OCI-LY7 (cell line): ENCODE results near the gene FRMPD4. TPM values are rescaled to one million over a fixed set of nuclear protein-coding genes. Genes with fewer than 3 reads are reported as not detected.

Experiments
- BruUV-seq: library from RNA; stranded (reverse); fragments of 400-500 nt; replicated peaks from 2 replicates; lab custom pipeline; 2021; lab: Mats Ljungman, UMichigan
- CTCF ChIA-PET: fragments of 300-600 bp; sonication (Branson Sonifier 250); formaldehyde crosslinking; loops from one replicate; lab custom pipeline; 2022; ENCODE audit warnings: antibody characterized with exemption; ENCODE audit not compliant: unreplicated experiment; lab: Charles Lee
- POLR2A ChIA-PET: fragments of 300-600 bp; sonication (Branson Sonifier 250); formaldehyde crosslinking; loops from one replicate; lab custom pipeline; 2022; ENCODE audit warnings: antibody characterized with exemption; lab: Charles Lee
- DNase-seq: peaks from one replicate; pipeline ENCODE4 v3.0.0-alpha.2; 2015; ENCODE audit warnings: low spot score
- H2AFZ ChIP-seq: fragments of 200-600 bp; sonication (generic), shearing (Covaris generic); 2 replicates; pipeline ENCODE4 v1.6.1; 2014; ENCODE audit warnings: mild to moderate bottlenecking, antibody characterized with exemption, low read length, moderate library complexity
- H3K27ac ChIP-seq: fragments of 200-600 bp; sonication (generic); 2 replicates; pipeline ENCODE4 v1.5.1; 2014; ENCODE audit warnings: mixed run types, low read depth, mild to moderate bottlenecking, moderate library complexity, low read length, inconsistent platforms; ENCODE audit not compliant: poor library complexity, severe bottlenecking
- H3K36me3 ChIP-seq: fragments of 200-600 bp; sonication (generic); 2 replicates; pipeline ENCODE4 v1.6.1; 2014; ENCODE audit warnings: mild to moderate bottlenecking, antibody characterized with exemption, low read length, moderate library complexity, mixed read lengths; ENCODE audit not compliant: insufficient read depth
- H3K4me1 ChIP-seq: fragments of 200-600 bp; sonication (generic); 2 replicates; pipeline ENCODE4 v1.5.1; 2014; ENCODE audit warnings: mild to moderate bottlenecking, low read length; ENCODE audit not compliant: insufficient read depth, poor library complexity, severe bottlenecking
- H3K4me2 ChIP-seq: fragments of 200-600 bp; sonication (generic); 2 replicates; pipeline ENCODE4 v1.6.1; 2014; ENCODE audit warnings: mild to moderate bottlenecking, low read length
- H3K4me3 ChIP-seq: fragments of 200-600 bp; sonication (generic); 2 replicates; pipeline ENCODE4 v1.5.1; 2014; ENCODE audit warnings: mild to moderate bottlenecking, low read depth, low read length; ENCODE audit not compliant: poor library complexity, severe bottlenecking
- H3K79me2 ChIP-seq: fragments of 200-600 bp; sonication (generic); 2 replicates; pipeline ENCODE4 v1.6.1; 2016; ENCODE audit warnings: low read depth, mild to moderate bottlenecking, low read length, moderate library complexity, mixed read lengths; ENCODE audit not compliant: insufficient read depth
- H3K9me2 ChIP-seq: fragments of 200-600 bp; sonication (generic); 2 replicates; pipeline ENCODE4 v1.6.1; 2016; ENCODE audit warnings: mild to moderate bottlenecking, low read length, mixed read lengths; ENCODE audit not compliant: insufficient read depth
- H3K9me3 ChIP-seq: fragments of 200-600 bp; sonication (generic); 2 replicates; pipeline ENCODE4 v1.6.1; 2014; ENCODE audit warnings: mild to moderate bottlenecking, mixed run types, low read length, mixed read lengths
- H4K20me1 ChIP-seq: fragments of 200-600 bp; sonication (generic); 2 replicates; pipeline ENCODE4 v1.6.1; 2014; ENCODE audit warnings: mild to moderate bottlenecking, antibody characterized with exemption, low read length, moderate library complexity, mixed read lengths; ENCODE audit not compliant: insufficient read depth
- CTCF ChIP-seq: fragments of 200-600 bp; sonication (generic); conservative IDR thresholded peaks from 2 replicates; pipeline ENCODE4 v1.5.1; 2014; ENCODE audit warnings: mild to moderate bottlenecking, antibody characterized with exemption, low read length, moderate library complexity, mixed read lengths
- EZH2phosphoT487 ChIP-seq: fragments of 200-600 bp; sonication (generic); IDR thresholded peaks from 2 replicates; pipeline ENCODE4 v1.6.1; 2018; ENCODE audit warnings: low read depth, borderline replicate concordance, mild to moderate bottlenecking, mixed run types, antibody characterized with exemption, low read length, moderate library complexity, mixed read lengths
- intact Hi-C: fragments of 100-400 bp; cut with micrococcal nuclease; formaldehyde crosslinking; loops from one replicate; pipeline ENCODE4 v1.10.0; 2022; ENCODE audit not compliant: unreplicated experiment
- total RNA-seq, 2 experiments: library from RNA; depleted of rRNA in 1 of 2; stranded (reverse); fragments of >200 nt in 1 of 2; shearing (Covaris generic) in 1 of 2; gene quantifications; 2 replicates each; pipeline ENCODE4 v1.2.3, GENCODE V29; 2014 to 2022

FRMPD4 gene
- total RNA-seq, 2 experiments from 2014 or later = not detected

GRCh38 chrX:12223650-12224049, 85.4 kb downstream of the FRMPD4 start:
- Histone ChIP-seq H3K4me1 (no peaks in the 10 kb centered on the region), H3K4me3 (no peak overlapping the region), H3K4me2 (no peak overlapping the region), H3K27ac (no peak overlapping the region), H3K79me2 (no peaks in the 10 kb centered on the region), H2AFZ (no peak overlapping the region), H3K36me3 (no peaks in the 10 kb centered on the region), H4K20me1 (no peaks in the 10 kb centered on the region), H3K9me3 (no peaks in the 10 kb centered on the region), H3K9me2 (no peaks in the 10 kb centered on the region)
- intact Hi-C loops = no loop called here
- ChIA-PET CTCF (no interaction called here), POLR2A (no interaction called here)
- TF ChIP-seq EZH2phosphoT487 (no peak), CTCF (no peak)
- no TSS peak for BruUV-seq
- DNase-seq = no peak

GRCh38 chrX:12225107-12225506, 86.8 kb downstream of the FRMPD4 start:
- no peak overlapping the region for H3K4me3 ChIP-seq
- no peaks in the 10 kb centered on the region for H4K20me1 ChIP-seq
- no peak overlapping the region for H3K4me2 ChIP-seq
- CTCF ChIA-PET = no interaction called here
- H3K9me3 ChIP-seq = no peaks in the 10 kb centered on the region
- no peak for DNase-seq
- no TSS peak for BruUV-seq
- H3K36me3 ChIP-seq = no peaks in the 10 kb centered on the region
- POLR2A ChIA-PET = no interaction called here
- H3K79me2 ChIP-seq = no peaks in the 10 kb centered on the region
- H2AFZ ChIP-seq = no peak overlapping the region
- no peak overlapping the region for H3K27ac ChIP-seq
- H3K9me2 ChIP-seq = no peaks in the 10 kb centered on the region
- no peak for TF ChIP-seq EZH2phosphoT487
- TF ChIP-seq CTCF = no peak
- no peaks in the 10 kb centered on the region for H3K4me1 ChIP-seq
- intact Hi-C loops = no loop called here

GRCh38 chrX:12227412-12228041, 89.3 kb downstream of the FRMPD4 start:
- Histone ChIP-seq H2AFZ (no peak overlapping the region), H3K79me2 (no peaks in the 10 kb centered on the region), H3K4me1 (no peaks in the 10 kb centered on the region), H3K4me2 (no peak overlapping the region), H3K4me3 (no peak overlapping the region), H3K9me3 (no peaks in the 10 kb centered on the region), H3K9me2 (no peaks in the 10 kb centered on the region), H3K36me3 (no peaks in the 10 kb centered on the region), H4K20me1 (no peaks in the 10 kb centered on the region), H3K27ac (no peak overlapping the region)
- DNase-seq = no peak
- ChIA-PET POLR2A (no interaction called here), CTCF (no interaction called here)
- no TSS peak for BruUV-seq
- TF ChIP-seq EZH2phosphoT487 (no peak), CTCF (no peak)
- intact Hi-C loops = no loop called here
